Measurements from ENCODE around the gene ADGRG6.

DNA sequence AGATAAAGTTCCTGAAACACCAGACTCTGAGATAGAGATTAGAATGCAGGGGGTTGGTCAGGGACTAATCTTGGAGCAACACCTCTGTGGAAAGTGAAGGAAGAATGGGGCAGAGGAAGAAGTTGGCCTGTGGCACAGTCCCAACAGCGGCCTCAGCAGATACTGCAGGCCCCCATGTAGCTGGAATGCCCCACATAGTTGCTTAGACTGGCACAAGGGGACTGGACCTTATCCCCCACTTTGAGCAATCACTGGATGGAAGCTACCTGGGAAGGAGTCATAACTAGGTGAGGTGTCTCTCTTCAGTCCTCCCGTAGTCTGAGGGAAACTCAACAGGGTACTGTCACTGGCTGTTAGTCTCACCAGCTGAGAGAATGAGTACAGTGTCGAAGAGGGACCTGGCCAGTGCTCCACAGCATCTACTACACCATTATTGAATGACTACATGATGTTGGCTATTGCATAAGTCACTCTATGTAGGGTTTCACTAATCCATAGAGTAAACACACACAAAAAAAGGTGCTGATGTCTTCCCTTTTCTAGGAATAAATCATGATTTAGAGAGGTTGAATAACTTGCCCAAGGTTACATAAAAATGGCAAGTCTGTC lies 47.5 kb downstream of the ADGRG6 start:
- TF ChIP-seq POLR2A (IDR thresholded peaks at IDR 0.05; ENCODE audit: low read depth, low read length) (no peak), POLR2AphosphoS5 (IDR thresholded peaks at IDR 0.05; ENCODE audit: low read depth, low read length) (no peak)
